Measurements from ENCODE around the gene IQGAP3. TPM values are rescaled to one million over a fixed set of nuclear protein-coding genes. Genes with fewer than 3 reads are reported as not detected.
A peak's percentile ranks its signal among the peaks of the same experiment; 100 is the strongest.

Gene IQGAP3
- total and polyA plus RNA-seq, 12 donors = 0.07 to 3.8 (median 0.23) TPM

- TF ChIP-seq CTCF (IDR thresholded peaks at IDR 0.05) = no peak
- ATAC-seq (peak; percentile 7 to 54 (median 40)), DNase-seq (peak; percentile 67 to 93)
- H3K27me3 ChIP-seq = no peaks in the 10 kb centered on the region
- no peaks in the 10 kb centered on the region for H3K9me3 ChIP-seq
- H3K36me3 ChIP-seq = no peaks in the 10 kb centered on the region
- H3K27ac ChIP-seq = peak overlapping the region; percentile 97 to 100 (median 100)
- 8 to 9% methylated on average over 12 of the region's 12 CpGs for WGBS, 2 donors
- intact Hi-C loops (cut with DNase I) = loop anchor here in 4 of 10 donors (5.0 to 10.0 kb wide), 6 partner anchors 41 to 389 kb away; partner anchors contain the start of genes GPATCH4 (in 1 of the 4), MRPL24 (in 1 of the 4), NAXE (in 1 of the 4) and PEAR1 (in 1 of the 4)
- peak overlapping the region in 8 of 10 donors; percentile 8 to 100 (median 38) for H3K4me3 ChIP-seq
- H3K4me1 ChIP-seq = peaks cover 23 to 76% (median 60%) of the 10 kb centered on the region in 9 donors
Observed at GRCh38 chr1:156502894-156503697, 69.3 kb downstream of the IQGAP3 start.

- intact Hi-C loops (cut with DNase I) = loop anchor here in 4 of 10 donors (5.0 to 10.0 kb wide), 6 partner anchors 40 to 390 kb away; partner anchors contain the start of genes GPATCH4 (in 1 of the 4), MRPL24 (in 1 of the 4), NAXE (in 1 of the 4) and PEAR1 (in 1 of the 4)
- Histone ChIP-seq H3K4me1 (peaks cover 29 to 76% (median 63%) of the 10 kb centered on the region in 9 donors), H3K36me3 (no peaks in the 10 kb centered on the region), H3K27ac (peak overlapping the region; percentile 97 to 100 (median 100)), H3K9me3 (no peaks in the 10 kb centered on the region), H3K27me3 (no peaks in the 10 kb centered on the region), H3K4me3 (peak overlapping the region in 6 of 10 donors; percentile 34 to 100 (median 43))
- WGBS, 2 donors = 3 to 6% methylated on average over 1 of the region's 1 CpG
- peak in 3 of 9 donors; percentile 17 to 25 (median 17) for TF ChIP-seq CTCF (IDR thresholded peaks at IDR 0.05)
- no peak for DNase-seq
- ATAC-seq = no peak
Observed at GRCh38 chr1:156502391-156502893, 69.9 kb downstream of the IQGAP3 start.

GRCh38 chr1:156500793-156501506 is 71.4 kb downstream of the IQGAP3 start:
- peak overlapping the region; percentile 71 to 100 (median 94) for H3K4me3 ChIP-seq
- H3K27me3 ChIP-seq = no peaks in the 10 kb centered on the region
- H3K4me1 ChIP-seq = peaks cover 44 to 76% (median 72%) of the 10 kb centered on the region in 9 donors
- WGBS, 2 donors = 0% methylated on average over 40 to 52 of the region's 57 CpGs
- ATAC-seq = peak; percentile 65 to 90 (median 80)
- peak; percentile 7 to 75 (median 63) for TF ChIP-seq CTCF (IDR thresholded peaks at IDR 0.05)
- no peaks in the 10 kb centered on the region for H3K9me3 ChIP-seq
- no peaks in the 10 kb centered on the region for H3K36me3 ChIP-seq
- intact Hi-C loops (cut with DNase I) = loop anchor here in 6 of 10 donors (1.0 to 10.0 kb wide), 8 partner anchors 39 to 391 kb away; partner anchors contain the start of genes GPATCH4 (in 1 of the 6), MRPL24 (in 1 of the 6), NAXE (in 1 of the 6) and PEAR1 (in 1 of the 6)
- H3K27ac ChIP-seq = peak overlapping the region; percentile 97 to 100 (median 100)
- DNase-seq = peak; percentile 95 to 96

- Histone ChIP-seq H3K4me1 (peaks cover 49 to 76% (median 72%) of the 10 kb centered on the region in 9 donors), H3K4me3 (peak within 1 kb of the TSS; percentile 71 to 100 (median 94)), H3K36me3 (peaks cover 0 to 1% (median 0%) of the 10 kb centered on the region in 9 donors), H3K27me3 (no peaks in the 10 kb centered on the region), H3K9me3 (no peaks in the 10 kb centered on the region), H3K27ac (peak within 1 kb of the TSS; percentile 97 to 100 (median 100))
- no peak for ATAC-seq
- DNase-seq = no peak
- intact Hi-C loops (cut with DNase I) = loop anchor here in 6 of 10 donors (1.0 to 10.0 kb wide), 8 partner anchors 38 to 392 kb away; partner anchors contain the start of genes GPATCH4 (in 1 of the 6), MRPL24 (in 1 of the 6), NAXE (in 1 of the 6) and PEAR1 (in 1 of the 6)
- no peak for TF ChIP-seq CTCF (IDR thresholded peaks at IDR 0.05)
- 0 to 1% methylated on average over 25 to 27 of the region's 27 CpGs for WGBS, 2 donors
Observed at GRCh38 chr1:156500543-156500792, 71.9 kb downstream of the IQGAP3 start, which contains the start of gene MEF2D. Gene MEF2D, minus strand, starts transcription at chr1:156500775. Its CDS starts 17,483 bp downstream, at chr1:156483292.
